Measurements from ENCODE around the gene OXSR1.

Gene OXSR1

DNA sequence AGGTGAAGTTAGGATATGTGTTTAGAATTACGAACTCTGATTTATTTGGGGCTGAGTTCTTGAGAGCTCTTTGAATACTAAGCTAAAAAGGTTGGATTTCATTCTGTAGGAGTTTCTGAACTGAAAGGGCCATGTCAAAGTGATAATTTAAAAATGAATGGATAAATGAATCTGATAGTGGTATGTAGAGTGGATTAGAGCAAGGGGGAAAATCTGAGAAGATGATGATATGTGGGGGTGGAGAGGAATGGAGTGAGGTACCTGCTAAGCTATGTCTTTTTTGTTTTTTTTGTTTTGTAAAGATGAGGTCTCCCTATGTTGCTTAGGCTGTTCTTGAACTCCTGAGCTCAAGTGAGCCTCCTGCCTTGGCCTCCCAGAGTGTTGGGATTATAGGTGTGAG, 55.7 kb downstream of the OXSR1 start:
- no peak for DNase-seq (ENCODE audit: low spot score)
- no peak overlapping the region for H3K4ac ChIP-seq (ENCODE audit: low read length)
- no peaks in the 10 kb centered on the region for H3K27me3 ChIP-seq (ENCODE audit: control insufficient read depth in 3 of 3, insufficient read depth in 3 of 3, low read depth in 1 of 3, low read length in 3 of 3)
- no peak overlapping the region for H2BK5ac ChIP-seq (ENCODE audit: low read length)
- no peak overlapping the region for H2BK15ac ChIP-seq (ENCODE audit: low read length)
- peaks cover 6 to 62% of the 10 kb centered on the region in 2 donors for H3K36me3 ChIP-seq (replicated peaks in 1 of 2; ENCODE audit: control insufficient read depth in 2 of 2, insufficient read depth in 2 of 2, low read length in 2 of 2)
- no peak overlapping the region for H3K27ac ChIP-seq (replicated peaks; ENCODE audit: low read length)
- H3K14ac ChIP-seq (ENCODE audit: low read length): no peak overlapping the region
- no peaks in the 10 kb centered on the region for H3K9me3 ChIP-seq (replicated peaks in 1 of 2; ENCODE audit: control insufficient read depth in 2 of 2, insufficient read depth in 1 of 2, low read depth in 1 of 2, low read length in 2 of 2)
- no peak overlapping the region for H3K18ac ChIP-seq (ENCODE audit: low read length)
- H3K4me2 ChIP-seq (ENCODE audit: insufficient read depth, low read length, poor library complexity, severe bottlenecking): no peak overlapping the region
- H2BK120ac ChIP-seq (ENCODE audit: low read depth, low read length): no peak overlapping the region
- no peak overlapping the region for H3K9ac ChIP-seq (ENCODE audit: low read depth, low read length, poor library complexity)
- no peak overlapping the region for H3K23ac ChIP-seq (ENCODE audit: low read depth, low read length, poor library complexity)
- no peaks in the 10 kb centered on the region for H3K4me1 ChIP-seq (ENCODE audit: control insufficient read depth in 2 of 2, insufficient read depth in 1 of 2, low read depth in 1 of 2, low read length in 2 of 2)
- H2AK5ac ChIP-seq (ENCODE audit: low read depth, low read length): no peak overlapping the region
- H4K91ac ChIP-seq (ENCODE audit: low read depth, low read length, poor library complexity): no peak overlapping the region
- no peak overlapping the region for H2BK12ac ChIP-seq (ENCODE audit: low read length)
- H3K79me1 ChIP-seq (ENCODE audit: low read depth, low read length): no peaks in the 10 kb centered on the region
- no CpG with 5 or more reads among the region's 1 CpG for WGBS, 2 donors (ENCODE audit: extremely low coverage in 2 of 2, insufficient read length in 2 of 2, insufficient replicate concordance in 1 of 2)
- H4K8ac ChIP-seq (ENCODE audit: low read depth, low read length): no peak overlapping the region
- H2AFZ ChIP-seq (ENCODE audit: low read length): no peak overlapping the region
- H3K4me3 ChIP-seq (ENCODE audit: low read length in 2 of 2): no peak overlapping the region

DNA sequence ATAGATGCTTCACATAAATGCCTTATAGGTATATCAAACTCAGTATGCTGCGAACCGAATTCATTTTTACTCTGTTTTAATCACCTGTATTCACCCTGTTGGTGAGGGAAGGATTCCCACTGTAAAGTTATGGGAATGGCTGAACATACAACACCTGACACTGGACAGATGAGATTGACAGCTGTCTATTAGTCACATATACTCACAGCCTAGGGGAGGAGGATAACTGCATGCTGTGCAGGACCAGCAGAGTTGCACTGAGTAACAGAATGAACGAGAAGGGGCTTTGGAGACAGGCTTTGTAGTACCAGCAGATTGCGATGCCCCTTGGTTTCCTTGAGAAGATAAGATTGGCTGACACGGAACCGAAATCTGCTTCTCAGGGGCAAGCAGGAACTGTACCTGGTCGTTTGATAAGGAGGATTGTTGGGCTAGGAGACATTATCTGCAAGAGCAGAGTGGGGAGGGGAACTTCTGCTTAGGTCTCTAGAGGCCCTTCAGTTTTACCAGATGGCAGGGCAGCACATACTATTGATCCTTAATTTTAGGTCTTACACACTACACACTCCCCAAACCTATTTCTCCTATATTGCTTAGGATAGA, 56.8 kb downstream of the OXSR1 start:
- Histone ChIP-seq H3K4me1 (ENCODE audit: control insufficient read depth in 2 of 2, insufficient read depth in 1 of 2, low read depth in 1 of 2, low read length in 2 of 2) (no peaks in the 10 kb centered on the region), H4K8ac (ENCODE audit: low read depth, low read length) (no peak overlapping the region), H2BK15ac (ENCODE audit: low read length) (no peak overlapping the region), H3K14ac (ENCODE audit: low read length) (no peak overlapping the region), H3K4ac (ENCODE audit: low read length) (no peak overlapping the region), H2AFZ (ENCODE audit: low read length) (no peak overlapping the region), H2BK120ac (ENCODE audit: low read depth, low read length) (no peak overlapping the region), H3K27ac (replicated peaks; ENCODE audit: low read length) (no peak overlapping the region), H3K18ac (ENCODE audit: low read length) (no peak overlapping the region), H3K4me3 (ENCODE audit: low read length in 2 of 2) (no peak overlapping the region), H2BK12ac (ENCODE audit: low read length) (no peak overlapping the region), H3K9ac (ENCODE audit: low read depth, low read length, poor library complexity) (no peak overlapping the region), H3K36me3 (replicated peaks in 1 of 2; ENCODE audit: control insufficient read depth in 2 of 2, insufficient read depth in 2 of 2, low read length in 2 of 2) (peaks cover 6 to 62% of the 10 kb centered on the region in 2 donors), H3K23ac (ENCODE audit: low read depth, low read length, poor library complexity) (no peak overlapping the region), H4K91ac (ENCODE audit: low read depth, low read length, poor library complexity) (no peak overlapping the region), H3K4me2 (ENCODE audit: insufficient read depth, low read length, poor library complexity, severe bottlenecking) (no peak overlapping the region), H2AK5ac (ENCODE audit: low read depth, low read length) (no peak overlapping the region), H3K27me3 (ENCODE audit: control insufficient read depth in 3 of 3, insufficient read depth in 3 of 3, low read depth in 1 of 3, low read length in 3 of 3) (no peaks in the 10 kb centered on the region), H2BK5ac (ENCODE audit: low read length) (no peak overlapping the region), H3K9me3 (replicated peaks in 1 of 2; ENCODE audit: control insufficient read depth in 2 of 2, insufficient read depth in 1 of 2, low read depth in 1 of 2, low read length in 2 of 2) (no peaks in the 10 kb centered on the region), H3K79me1 (ENCODE audit: low read depth, low read length) (no peaks in the 10 kb centered on the region)
- no CpG with 5 or more reads among the region's 7 CpGs for WGBS, 2 donors (ENCODE audit: extremely low coverage in 2 of 2, insufficient read length in 2 of 2, insufficient replicate concordance in 1 of 2)
- no peak for DNase-seq (ENCODE audit: low spot score)

DNA sequence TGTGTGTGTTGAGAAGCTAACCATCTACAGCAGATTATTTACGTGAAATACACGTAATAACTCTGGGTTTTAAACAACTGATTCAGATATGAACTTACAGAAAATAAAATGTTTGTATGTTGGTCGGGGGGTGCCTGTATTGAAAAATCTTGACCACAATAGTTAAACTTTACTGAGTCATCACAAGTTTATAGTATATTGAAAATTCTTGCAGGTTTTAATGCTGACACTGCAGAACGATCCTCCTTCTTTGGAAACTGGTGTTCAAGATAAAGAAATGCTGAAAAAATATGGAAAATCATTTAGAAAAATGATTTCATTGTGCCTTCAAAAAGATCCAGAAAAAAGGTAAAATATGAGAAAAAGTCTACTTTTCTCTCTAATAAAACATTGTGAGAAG, 59.0 kb downstream of the OXSR1 start:
- no peak overlapping the region for H4K8ac ChIP-seq (ENCODE audit: low read depth, low read length)
- H2BK15ac ChIP-seq (ENCODE audit: low read length): no peak overlapping the region
- H2AK5ac ChIP-seq (ENCODE audit: low read depth, low read length): no peak overlapping the region
- H3K27ac ChIP-seq (replicated peaks; ENCODE audit: low read length): no peak overlapping the region
- H3K4me2 ChIP-seq (ENCODE audit: insufficient read depth, low read length, poor library complexity, severe bottlenecking): no peak overlapping the region
- no peak overlapping the region for H3K14ac ChIP-seq (ENCODE audit: low read length)
- H2BK5ac ChIP-seq (ENCODE audit: low read length): no peak overlapping the region
- H3K9me3 ChIP-seq (replicated peaks in 1 of 2; ENCODE audit: control insufficient read depth in 2 of 2, insufficient read depth in 1 of 2, low read depth in 1 of 2, low read length in 2 of 2): no peaks in the 10 kb centered on the region
- no peak overlapping the region for H4K91ac ChIP-seq (ENCODE audit: low read depth, low read length, poor library complexity)
- no peaks in the 10 kb centered on the region for H3K4me1 ChIP-seq (ENCODE audit: control insufficient read depth in 2 of 2, insufficient read depth in 1 of 2, low read depth in 1 of 2, low read length in 2 of 2)
- H3K4ac ChIP-seq (ENCODE audit: low read length): no peak overlapping the region
- DNase-seq (ENCODE audit: low spot score): no peak
- H2AFZ ChIP-seq (ENCODE audit: low read length): no peak overlapping the region
- H3K79me1 ChIP-seq (ENCODE audit: low read depth, low read length): no peaks in the 10 kb centered on the region
- no CpG with 5 or more reads among the region's 4 CpGs for WGBS, 2 donors (ENCODE audit: extremely low coverage in 2 of 2, insufficient read length in 2 of 2, insufficient replicate concordance in 1 of 2)
- H3K9ac ChIP-seq (ENCODE audit: low read depth, low read length, poor library complexity): no peak overlapping the region
- peaks cover 8 to 69% of the 10 kb centered on the region in 2 donors for H3K36me3 ChIP-seq (replicated peaks in 1 of 2; ENCODE audit: control insufficient read depth in 2 of 2, insufficient read depth in 2 of 2, low read length in 2 of 2)
- no peak overlapping the region for H2BK120ac ChIP-seq (ENCODE audit: low read depth, low read length)
- H3K23ac ChIP-seq (ENCODE audit: low read depth, low read length, poor library complexity): no peak overlapping the region
- H2BK12ac ChIP-seq (ENCODE audit: low read length): no peak overlapping the region
- H3K27me3 ChIP-seq (ENCODE audit: control insufficient read depth in 3 of 3, insufficient read depth in 3 of 3, low read depth in 1 of 3, low read length in 3 of 3): no peaks in the 10 kb centered on the region
- no peak overlapping the region for H3K18ac ChIP-seq (ENCODE audit: low read length)
- no peak overlapping the region for H3K4me3 ChIP-seq (ENCODE audit: low read length in 2 of 2)

DNA sequence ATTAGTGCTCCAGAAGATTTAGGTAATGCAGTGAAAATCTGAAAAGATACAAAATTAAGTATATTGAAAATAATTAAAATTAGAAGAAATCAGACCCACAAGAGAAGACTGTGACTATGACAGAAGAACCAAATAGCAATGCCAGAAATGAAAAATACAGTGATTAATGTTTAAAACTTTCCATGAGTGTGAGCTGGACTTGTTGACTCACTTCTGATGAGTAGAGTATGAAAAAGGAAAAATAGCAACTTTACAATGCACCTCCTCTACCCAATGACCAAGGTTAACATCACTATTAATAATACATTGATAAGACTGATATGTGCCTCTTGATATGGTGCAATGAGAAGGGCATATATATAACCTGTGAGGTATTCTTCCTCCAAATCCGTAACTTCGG, 60.9 kb downstream of the OXSR1 start:
- Histone ChIP-seq H3K4me1 (ENCODE audit: control insufficient read depth in 2 of 2, insufficient read depth in 1 of 2, low read depth in 1 of 2, low read length in 2 of 2) (no peaks in the 10 kb centered on the region), H2AFZ (ENCODE audit: low read length) (no peak overlapping the region), H2BK15ac (ENCODE audit: low read length) (no peak overlapping the region), H3K9ac (ENCODE audit: low read depth, low read length, poor library complexity) (no peak overlapping the region), H3K27me3 (ENCODE audit: control insufficient read depth in 3 of 3, insufficient read depth in 3 of 3, low read depth in 1 of 3, low read length in 3 of 3) (no peaks in the 10 kb centered on the region), H3K9me3 (replicated peaks in 1 of 2; ENCODE audit: control insufficient read depth in 2 of 2, insufficient read depth in 1 of 2, low read depth in 1 of 2, low read length in 2 of 2) (no peaks in the 10 kb centered on the region), H2BK12ac (ENCODE audit: low read length) (no peak overlapping the region), H3K36me3 (replicated peaks in 1 of 2; ENCODE audit: control insufficient read depth in 2 of 2, insufficient read depth in 2 of 2, low read length in 2 of 2) (peaks cover 8 to 88% of the 10 kb centered on the region in 2 donors), H3K79me1 (ENCODE audit: low read depth, low read length) (no peaks in the 10 kb centered on the region), H3K23ac (ENCODE audit: low read depth, low read length, poor library complexity) (no peak overlapping the region), H2BK5ac (ENCODE audit: low read length) (no peak overlapping the region), H3K18ac (ENCODE audit: low read length) (no peak overlapping the region), H4K8ac (ENCODE audit: low read depth, low read length) (no peak overlapping the region), H3K14ac (ENCODE audit: low read length) (no peak overlapping the region), H2BK120ac (ENCODE audit: low read depth, low read length) (no peak overlapping the region), H3K4me2 (ENCODE audit: insufficient read depth, low read length, poor library complexity, severe bottlenecking) (no peak overlapping the region), H3K4ac (ENCODE audit: low read length) (no peak overlapping the region), H2AK5ac (ENCODE audit: low read depth, low read length) (no peak overlapping the region), H3K27ac (replicated peaks; ENCODE audit: low read length) (no peak overlapping the region), H3K4me3 (ENCODE audit: low read length in 2 of 2) (no peak overlapping the region), H4K91ac (ENCODE audit: low read depth, low read length, poor library complexity) (no peak overlapping the region)
- WGBS, 2 donors (ENCODE audit: extremely low coverage in 2 of 2, insufficient read length in 2 of 2, insufficient replicate concordance in 1 of 2): no CpG with 5 or more reads among the region's 2 CpGs
- no peak for DNase-seq (ENCODE audit: low spot score)
